Measurements from ENCODE around the gene AGBL1.

Gene AGBL1

GRCh38 chr15:86336051-86336788 is 256.5 kb downstream of the AGBL1 start:
- DNase-seq (ENCODE audit: insufficient read length, low spot score) (no peak), FAIRE-seq (no peak)
- TF ChIP-seq CTCF (IDR thresholded peaks at IDR 0.05; ENCODE audit: insufficient read depth, missing control alignments): no peak

DNA sequence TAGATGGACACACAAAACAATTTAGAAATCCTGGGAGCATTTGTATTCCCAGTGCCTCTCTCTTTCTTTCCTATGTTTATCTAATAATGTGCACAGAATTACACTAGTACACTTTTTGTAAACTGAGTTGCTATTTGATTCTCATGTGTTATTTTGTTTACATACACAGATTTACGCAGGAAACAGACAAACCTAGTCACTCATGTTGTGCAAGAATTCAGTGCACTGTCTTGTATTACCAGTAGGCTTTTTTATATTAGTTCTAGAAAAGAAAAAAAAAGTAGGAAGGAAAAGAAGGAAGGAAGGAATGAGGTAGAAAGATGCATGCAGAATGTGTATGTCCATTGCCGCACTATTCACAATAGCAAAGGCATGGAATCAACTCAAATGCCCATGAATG is 257.4 kb downstream of the AGBL1 start:
- DNase-seq (ENCODE audit: insufficient read length, low spot score) (no peak), FAIRE-seq (no peak)
- no peak for TF ChIP-seq CTCF (IDR thresholded peaks at IDR 0.05; ENCODE audit: insufficient read depth, missing control alignments)

DNA sequence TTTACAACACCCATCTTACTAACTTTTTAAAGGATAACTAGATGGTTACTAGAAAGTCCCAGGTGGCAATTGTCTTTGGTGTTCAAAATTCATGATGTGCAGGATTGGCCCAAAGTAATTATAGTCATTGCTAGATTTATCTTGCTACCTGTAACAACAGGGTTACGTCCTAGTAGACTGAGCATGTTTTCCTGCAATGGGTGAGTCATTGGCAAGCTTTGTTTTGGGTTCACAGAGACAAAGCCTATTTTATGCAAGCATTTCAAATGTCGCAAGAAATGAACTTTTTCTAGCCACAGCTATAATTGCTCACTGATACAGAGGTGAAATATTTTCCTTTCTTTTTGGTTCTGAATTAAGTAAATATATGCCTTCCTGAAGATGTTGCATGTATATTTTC is 267.6 kb downstream of the AGBL1 start:
- DNase-seq (ENCODE audit: insufficient read length, low spot score) (no peak), FAIRE-seq (no peak)
- TF ChIP-seq CTCF (IDR thresholded peaks at IDR 0.05; ENCODE audit: insufficient read depth, missing control alignments): no peak

- TF ChIP-seq CTCF (IDR thresholded peaks at IDR 0.05; ENCODE audit: insufficient read depth, missing control alignments): no peak
- DNase-seq (ENCODE audit: insufficient read length, low spot score) (no peak), FAIRE-seq (no peak)
Measured at GRCh38 chr15:86349565-86349964, 269.9 kb downstream of the AGBL1 start.

GRCh38 chr15:86353213-86353612 is 273.5 kb downstream of the AGBL1 start:
- no peak for TF ChIP-seq CTCF (IDR thresholded peaks at IDR 0.05; ENCODE audit: insufficient read depth, missing control alignments)
- FAIRE-seq (no peak), DNase-seq (ENCODE audit: insufficient read length, low spot score) (no peak)

DNA sequence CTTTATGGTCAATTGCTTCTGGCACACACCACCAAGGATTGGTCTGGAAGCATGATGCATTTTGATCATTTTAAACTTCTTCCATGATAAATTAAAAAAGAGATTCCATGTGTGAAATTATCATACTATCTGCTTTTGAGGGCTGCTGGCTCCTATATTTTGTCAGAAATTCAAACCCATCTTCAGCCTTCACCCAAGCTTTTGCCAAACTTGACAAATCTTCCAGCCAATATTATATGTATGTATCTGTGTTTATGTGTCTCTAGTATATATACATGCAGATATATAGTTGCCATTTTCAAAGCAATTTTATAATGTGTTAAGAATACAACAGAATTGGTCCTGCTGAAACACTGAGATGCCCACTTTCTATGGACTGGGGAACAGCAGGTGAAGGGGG is 275.7 kb downstream of the AGBL1 start:
- FAIRE-seq (no peak), DNase-seq (ENCODE audit: insufficient read length, low spot score) (no peak)
- TF ChIP-seq CTCF (IDR thresholded peaks at IDR 0.05; ENCODE audit: insufficient read depth, missing control alignments): no peak

DNA sequence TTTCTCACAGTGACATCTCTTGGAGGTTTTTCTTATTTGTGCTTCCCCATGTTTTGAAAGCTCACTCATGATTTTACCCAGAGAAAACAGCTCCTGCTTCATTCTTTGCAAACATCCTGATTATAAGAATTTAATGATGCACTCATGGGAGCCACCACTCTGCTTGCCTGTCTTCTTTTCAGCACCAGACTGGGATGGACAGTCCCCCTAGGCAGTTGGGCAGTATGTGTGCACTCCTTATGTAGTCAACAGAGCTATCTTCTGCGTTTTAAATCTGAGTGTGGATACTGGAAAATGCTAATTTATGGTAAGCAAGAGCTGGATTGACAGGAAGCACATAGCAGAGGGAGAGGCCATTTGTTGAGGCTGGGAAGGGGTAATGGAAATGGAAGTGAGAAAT is 276.1 kb downstream of the AGBL1 start:
- TF ChIP-seq CTCF (IDR thresholded peaks at IDR 0.05; ENCODE audit: insufficient read depth, missing control alignments): no peak
- DNase-seq (ENCODE audit: insufficient read length, low spot score) (no peak), FAIRE-seq (no peak)
